Esophagus squamous epithelium (tissue), 5 donors: Measurements from ENCODE around the gene OR2F1. TPM values are rescaled to one million over a fixed set of nuclear protein-coding genes. Genes with fewer than 3 reads are reported as not detected.

Experiments used
- DNase-seq: peaks from one replicate; lab custom pipeline; 2025; lab: John Stamatoyannopoulos, UW
- H3K27ac ChIP-seq, 4 donors: fragments of 200-600 bp; sonication (generic); one replicate each; pipeline ENCODE4 v1.5.1; 2016 to 2019; ENCODE audit warnings: mild to moderate bottlenecking in 1 of 4
- H3K27me3 ChIP-seq, 4 donors: fragments of 200-600 bp; sonication (generic); 1 replicate in 3 of 4; 2 replicates in 1 of 4; pipeline versions ENCODE4 v1.5.1 to v1.6.0; 2017 to 2021; ENCODE audit warnings: antibody characterized with exemption in 1 of 4
- H3K36me3 ChIP-seq, 3 donors: fragments of 200-600 bp; sonication (generic); one replicate each; pipeline ENCODE4 v1.5.1; 2016 to 2019
- H3K4me1 ChIP-seq, 3 donors: fragments of 200-600 bp; sonication (generic); one replicate each; pipeline ENCODE4 v1.5.1; 2017 to 2019
- H3K4me3 ChIP-seq, 4 donors: fragments of 200-600 bp; sonication (generic); 1 replicate in 3 of 4; 2 replicates in 1 of 4; pipeline ENCODE4 v1.5.1; 2016 to 2019; ENCODE audit warnings: mild to moderate bottlenecking in 2 of 4, moderate library complexity in 1 of 4
- H3K9me3 ChIP-seq, 3 donors: fragments of 200-600 bp; sonication (generic); one replicate each; pipeline ENCODE4 v1.5.1; 2016 to 2019
- CTCF ChIP-seq, 6 experiments: fragments of 450-650 bp in 4 of 6; fragments of 200-600 bp in 2 of 6; sonication (generic) in 2 of 6; IDR thresholded peaks; one replicate each; pipeline ENCODE4 v1.5.1; 2016 to 2019; ENCODE audit warnings: antibody characterized with exemption in 6 of 6, mild to moderate bottlenecking in 4 of 6, moderate library complexity in 4 of 6
- POLR2A ChIP-seq, 4 donors: fragments of 450-650 bp; IDR thresholded peaks; one replicate each; pipeline ENCODE4 v1.6.1; 2017; ENCODE audit warnings: antibody characterized with exemption in 4 of 4, mild to moderate bottlenecking in 4 of 4, moderate library complexity in 3 of 4
- WGBS, 2 donors: methylation state at CpG; one replicate each; pipeline ENCODE4 v1.1.5; 2018; 5-methylcytosine and 5-hydroxymethylcytosine counted together
- intact Hi-C: fragments of 100-400 bp; cut with DNase I; formaldehyde crosslinking; loops from one replicate; pipeline ENCODE4 v1.15.0; 2022
- total RNA-seq, 4 donors: library from RNA; depleted of rRNA; stranded (reverse); fragments of >200 nt; gene quantifications; one replicate each; pipeline ENCODE4 v1.1.0, GENCODE V29; 2016
- donor health status: DM: yes; HTN: yes; CAD: no.

The OR2F1 gene
- total RNA-seq, 4 donors from 2014 or later: not detected

- no peaks in the 10 kb centered on the region for H3K9me3 ChIP-seq
- no peaks in the 10 kb centered on the region for H3K36me3 ChIP-seq
- intact Hi-C loops: no loop called here
- DNase-seq: no peak
- H3K27me3 ChIP-seq: no peaks in the 10 kb centered on the region
- H3K4me3 ChIP-seq: no peak overlapping the region
- 44 to 55% methylated on average over 1 of the region's 1 CpG for WGBS, 2 donors
- no peak overlapping the region for H3K27ac ChIP-seq
- no peaks in the 10 kb centered on the region for H3K4me1 ChIP-seq
- no peak for TF ChIP-seq POLR2A (IDR thresholded peaks at IDR 0.05)
- TF ChIP-seq CTCF (IDR thresholded peaks at IDR 0.05): no peak
Observed at GRCh38 chr7:143924851-143925250, 29.8 kb upstream of the OR2F1 start.

- no peaks in the 10 kb centered on the region for H3K36me3 ChIP-seq
- DNase-seq: no peak
- H3K27ac ChIP-seq: no peak overlapping the region
- H3K9me3 ChIP-seq: no peaks in the 10 kb centered on the region
- intact Hi-C loops: no loop called here
- no peaks in the 10 kb centered on the region for H3K4me1 ChIP-seq
- no peak for TF ChIP-seq CTCF (IDR thresholded peaks at IDR 0.05)
- TF ChIP-seq POLR2A (IDR thresholded peaks at IDR 0.05): no peak
- H3K4me3 ChIP-seq: no peak overlapping the region
- no peaks in the 10 kb centered on the region for H3K27me3 ChIP-seq
- 87 to 94% methylated on average over 1 of the region's 1 CpG for WGBS, 2 donors
Observed at GRCh38 chr7:143929224-143929920, 25.3 kb upstream of the OR2F1 start.

- H3K4me3 ChIP-seq: no peak overlapping the region
- H3K27ac ChIP-seq: no peak overlapping the region
- H3K27me3 ChIP-seq: no peaks in the 10 kb centered on the region
- intact Hi-C loops: no loop called here
- no peaks in the 10 kb centered on the region for H3K36me3 ChIP-seq
- H3K4me1 ChIP-seq: no peaks in the 10 kb centered on the region
- DNase-seq: no peak
- TF ChIP-seq POLR2A (IDR thresholded peaks at IDR 0.05): no peak
- no peak for TF ChIP-seq CTCF (IDR thresholded peaks at IDR 0.05)
- no peaks in the 10 kb centered on the region for H3K9me3 ChIP-seq
Observed at GRCh38 chr7:143931739-143932138, 22.9 kb upstream of the OR2F1 start.

- Histone ChIP-seq H3K9me3 (no peaks in the 10 kb centered on the region), H3K36me3 (no peaks in the 10 kb centered on the region), H3K27ac (no peak within 1 kb of the TSS), H3K27me3 (no peaks in the 10 kb centered on the region), H3K4me1 (no peaks in the 10 kb centered on the region), H3K4me3 (no peak within 1 kb of the TSS)
- TF ChIP-seq POLR2A (IDR thresholded peaks at IDR 0.05) (no peak), CTCF (IDR thresholded peaks at IDR 0.05) (no peak)
- DNase-seq: no peak
- intact Hi-C loops: no loop called here
- 46 to 58% methylated on average over 3 of the region's 3 CpGs for WGBS, 2 donors
Observed at GRCh38 chr7:143934526-143935325, 19.9 kb upstream of the OR2F1 start, which contains the start of gene OR2F2. Gene OR2F2, plus strand, starts transcription at chr7:143935233. Its CDS starts 0 bp downstream, at chr7:143935233.
